Keratinocyte (primary cell): ENCODE results near the gene SWSAP1. TPM values are rescaled to one million over a fixed set of nuclear protein-coding genes. Genes with fewer than 3 reads are reported as not detected.

ENCODE experiments used
- DNase-seq: peaks from one replicate; pipeline ENCODE4 v3.0.0-alpha.2; 2011; ENCODE audit warnings: low read depth, missing footprints, low spot score
- FAIRE-seq: peaks from 2 replicates; lab custom pipeline; 2011; peaks lifted over from hg19 to GRCh38; lab: Jason Lieb, UNC
- H2AFZ ChIP-seq: 2 replicates; pipeline ENCODE4 v1.6.0; 2012; ENCODE audit warnings: low read length, control low read depth, inconsistent platforms; ENCODE audit not compliant: control insufficient read depth
- H3K27ac ChIP-seq: 2 replicates; pipeline ENCODE4 v1.5.1; 2011; ENCODE audit warnings: low read length; ENCODE audit not compliant: control insufficient read depth, insufficient read depth
- H3K27me3 ChIP-seq: 3 replicates; pipeline ENCODE4 v1.6.0; 2011; ENCODE audit warnings: low read length; ENCODE audit not compliant: control insufficient read depth, insufficient read depth; ENCODE audit errors: extremely low read depth
- H3K36me3 ChIP-seq, 2 experiments: 2 replicates in 1 of 2; 3 replicates in 1 of 2; pipeline ENCODE4 v1.5.1; 2011; ENCODE audit warnings: low read length in 2 of 2, mild to moderate bottlenecking in 1 of 2; ENCODE audit not compliant: control insufficient read depth in 2 of 2, insufficient read depth in 2 of 2; ENCODE audit errors: extremely low read depth in 1 of 2
- H3K4me1 ChIP-seq: 3 replicates; pipeline ENCODE4 v1.5.1; 2011; ENCODE audit warnings: low read length; ENCODE audit not compliant: control insufficient read depth, insufficient read depth; ENCODE audit errors: extremely low read depth
- H3K4me2 ChIP-seq: 3 replicates; pipeline ENCODE4 v1.6.0; 2011; ENCODE audit warnings: low read depth, low read length; ENCODE audit not compliant: control insufficient read depth, insufficient read depth; ENCODE audit errors: extremely low read depth
- H3K4me3 ChIP-seq, 3 experiments: fragments of 200-600 bp in 1 of 3; sonication (generic) in 1 of 3; 2 replicates in 2 of 3; 3 replicates in 1 of 3; pipeline ENCODE4 v1.5.1; 2011 to 2016; ENCODE audit warnings: low read length in 3 of 3, mild to moderate bottlenecking in 3 of 3, control low read depth in 2 of 3, inconsistent platforms in 1 of 3, low read depth in 1 of 3, mixed read lengths in 1 of 3, mixed run types in 1 of 3, moderate library complexity in 1 of 3; ENCODE audit not compliant: control insufficient read depth in 2 of 3, insufficient read depth in 2 of 3; ENCODE audit errors: extremely low read depth in 1 of 3
- H3K79me2 ChIP-seq: 2 replicates; pipeline ENCODE4 v1.6.0; 2012; ENCODE audit warnings: low read length; ENCODE audit not compliant: control insufficient read depth, insufficient read depth
- H3K9ac ChIP-seq: 3 replicates; pipeline ENCODE4 v1.6.0; 2011; ENCODE audit warnings: low read length; ENCODE audit not compliant: control insufficient read depth, insufficient read depth; ENCODE audit errors: extremely low read depth
- H3K9me1 ChIP-seq: 3 replicates; pipeline ENCODE4 v1.6.0; 2011; ENCODE audit warnings: low read length; ENCODE audit not compliant: control insufficient read depth, insufficient read depth; ENCODE audit errors: extremely low read depth
- H3K9me3 ChIP-seq: 2 replicates; pipeline ENCODE4 v1.5.1; 2012; ENCODE audit warnings: low read depth, low read length; ENCODE audit not compliant: control insufficient read depth
- H4K20me1 ChIP-seq: 3 replicates; pipeline ENCODE4 v1.6.0; 2011; ENCODE audit warnings: low read length; ENCODE audit not compliant: control insufficient read depth, insufficient read depth; ENCODE audit errors: extremely low read depth
- EZH2 ChIP-seq: IDR thresholded peaks from one replicate; pipeline ENCODE4 v1.6.1; 2012; ENCODE audit warnings: inconsistent platforms, mild to moderate bottlenecking, low read length, moderate library complexity
- dilution Hi-C: fragments of 300-500 bp; cut with MboI; formaldehyde crosslinking; loops from one replicate; pipeline ENCODE4 v1.7.0; 2020; ENCODE audit warnings: low sequenced_read_pairs; ENCODE audit not compliant: extremely low pct_ligation_motif_present
- polyA plus RNA-seq, 5 experiments: library from polyadenylated mRNA; depleted of rRNA in 3 of 5; stranded (reverse) in 3 of 5; stranded (forward) in 1 of 5; unstranded in 1 of 5; fragments of >200 nt; gene quantifications; 1 replicate in 1 of 5; 2 replicates in 3 of 5; 3 replicates in 1 of 5; pipeline versions ENCODE4 v1.2.1 to v1.2.3, GENCODE V29; 2011 to 2012; ENCODE audit warnings: missing spikeins in 2 of 5, low read depth in 1 of 5, low replicate concordance in 1 of 5
- TF ChIP-seq, protein P1 (sequence below), 3 experiments: IDR thresholded peaks in 1 of 3; conservative IDR thresholded peaks in 1 of 3; optimal IDR thresholded peaks in 1 of 3; 2 replicates in 2 of 3; 3 replicates in 1 of 3; pipeline versions ENCODE3 to v1.5.1; 2011; ENCODE audit warnings: low read length in 3 of 3, mild to moderate bottlenecking in 3 of 3, moderate library complexity in 2 of 3, control low read depth in 1 of 3, inconsistent platforms in 1 of 3; ENCODE audit not compliant: insufficient read depth in 2 of 3; ENCODE audit errors: extremely low read depth in 1 of 3

The SWSAP1 gene
- polyA plus RNA-seq, 1 donor (not counting 4 experiments of a cell fraction or from before 2014, with no cell fraction given) = 2.1 TPM

- TF ChIP-seq EZH2 = no peak
- TF ChIP-seq, protein P1, sequence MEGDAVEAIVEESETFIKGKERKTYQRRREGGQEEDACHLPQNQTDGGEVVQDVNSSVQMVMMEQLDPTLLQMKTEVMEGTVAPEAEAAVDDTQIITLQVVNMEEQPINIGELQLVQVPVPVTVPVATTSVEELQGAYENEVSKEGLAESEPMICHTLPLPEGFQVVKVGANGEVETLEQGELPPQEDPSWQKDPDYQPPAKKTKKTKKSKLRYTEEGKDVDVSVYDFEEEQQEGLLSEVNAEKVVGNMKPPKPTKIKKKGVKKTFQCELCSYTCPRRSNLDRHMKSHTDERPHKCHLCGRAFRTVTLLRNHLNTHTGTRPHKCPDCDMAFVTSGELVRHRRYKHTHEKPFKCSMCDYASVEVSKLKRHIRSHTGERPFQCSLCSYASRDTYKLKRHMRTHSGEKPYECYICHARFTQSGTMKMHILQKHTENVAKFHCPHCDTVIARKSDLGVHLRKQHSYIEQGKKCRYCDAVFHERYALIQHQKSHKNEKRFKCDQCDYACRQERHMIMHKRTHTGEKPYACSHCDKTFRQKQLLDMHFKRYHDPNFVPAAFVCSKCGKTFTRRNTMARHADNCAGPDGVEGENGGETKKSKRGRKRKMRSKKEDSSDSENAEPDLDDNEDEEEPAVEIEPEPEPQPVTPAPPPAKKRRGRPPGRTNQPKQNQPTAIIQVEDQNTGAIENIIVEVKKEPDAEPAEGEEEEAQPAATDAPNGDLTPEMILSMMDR (optimal IDR thresholded peaks at IDR 0.05 in 1 of 3, IDR thresholded peaks at IDR 0.05 in 1 of 3, conservative IDR thresholded peaks at IDR 0.05 in 1 of 3; ENCODE audit: extremely low read depth in 1 of 3, insufficient read depth in 2 of 3, low read length in 3 of 3) = no peak
- Histone ChIP-seq H3K4me2 (no peak overlapping the region), H3K27ac (no peak overlapping the region), H3K79me2 (no peaks in the 10 kb centered on the region), H3K4me1 (peaks cover 21% of the 10 kb centered on the region), H4K20me1 (no peaks in the 10 kb centered on the region), H3K27me3 (peaks cover 9% of the 10 kb centered on the region), H3K36me3 (no peaks in the 10 kb centered on the region), H3K4me3 (no peak overlapping the region), H3K9me1 (no peaks in the 10 kb centered on the region), H3K9me3 (no peaks in the 10 kb centered on the region), H2AFZ (no peak overlapping the region), H3K9ac (no peak overlapping the region)
- dilution Hi-C loops = no loop called here
- FAIRE-seq = no peak
- DNase-seq = no peak
Observed at GRCh38 chr19:11384778-11385129, 10.3 kb downstream of the SWSAP1 start.

DNA sequence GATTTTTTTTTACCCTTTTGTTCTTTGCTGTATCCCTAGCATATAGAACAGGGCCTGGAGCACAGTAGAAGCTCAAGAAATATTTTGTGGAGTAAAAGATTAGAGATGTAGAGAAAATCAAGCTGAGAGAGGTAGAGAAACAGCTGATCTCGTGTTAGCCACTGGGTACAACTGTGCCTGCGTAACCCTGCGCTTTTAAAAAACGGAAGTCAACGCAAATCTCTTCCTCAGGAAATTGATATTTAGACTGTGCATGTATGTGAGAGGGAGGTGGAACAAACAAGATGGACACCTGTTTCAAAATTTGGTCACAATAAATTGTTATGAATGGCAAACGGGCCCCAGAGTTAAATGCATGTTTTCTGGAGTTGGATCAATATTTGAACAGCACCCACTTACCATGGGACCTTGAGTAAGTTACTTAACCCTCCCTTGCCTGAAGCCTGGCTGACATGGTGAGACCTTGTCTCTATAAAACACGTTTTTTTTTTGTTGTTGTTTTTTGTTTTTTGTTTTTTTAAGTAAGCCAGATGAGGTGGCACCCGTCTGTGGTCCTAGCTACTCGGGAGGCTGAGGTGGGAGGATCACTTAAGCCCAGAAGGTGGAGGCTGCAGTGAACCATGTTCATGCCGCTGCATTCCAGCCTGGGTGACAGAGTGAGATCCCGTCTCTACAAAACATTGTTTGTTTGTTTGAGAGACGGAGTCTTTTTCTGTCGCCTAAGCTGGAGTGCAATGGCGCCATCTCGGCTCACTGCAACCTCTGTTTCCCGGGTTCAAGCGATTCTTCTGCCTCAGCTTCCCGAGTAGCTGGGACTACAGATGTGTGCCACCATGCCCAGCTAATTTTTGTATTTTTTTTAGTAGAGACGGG, 12.9 kb downstream of the SWSAP1 start:
- Histone ChIP-seq H3K4me3 (no peak overlapping the region), H3K79me2 (no peaks in the 10 kb centered on the region), H3K4me1 (peaks cover 4% of the 10 kb centered on the region), H3K9me3 (no peaks in the 10 kb centered on the region), H3K27me3 (peaks cover 9% of the 10 kb centered on the region), H3K27ac (no peak overlapping the region), H2AFZ (no peak overlapping the region), H3K36me3 (no peaks in the 10 kb centered on the region), H4K20me1 (no peaks in the 10 kb centered on the region), H3K9ac (no peak overlapping the region), H3K4me2 (no peak overlapping the region), H3K9me1 (no peaks in the 10 kb centered on the region)
- TF ChIP-seq, protein P1 (optimal IDR thresholded peaks at IDR 0.05 in 1 of 3, IDR thresholded peaks at IDR 0.05 in 1 of 3, conservative IDR thresholded peaks at IDR 0.05 in 1 of 3; ENCODE audit: extremely low read depth in 1 of 3, insufficient read depth in 2 of 3, low read length in 3 of 3) = no peak
- no peak for TF ChIP-seq EZH2
- FAIRE-seq = no peak
- no peak for DNase-seq
- dilution Hi-C loops = no loop called here
